ENCODE measurements around the gene PLCL2.

The PLCL2 gene

GRCh38 chr3:16884748-16885592 lies at the start of gene PLCL2:
TSS of gene PLCL2 (plus strand) at chr3:16884955. CDS start at chr3:16885040, 85 bp downstream.
- no peak for DNase-seq

- no peak for DNase-seq
Observed at GRCh38 chr3:16836505-16837237, 48.1 kb upstream of the PLCL2 start.

- no peak for DNase-seq
Observed at GRCh38 chr3:16837602-16838001, 47.2 kb upstream of the PLCL2 start.

GRCh38 chr3:16838561-16838960 lies 46.2 kb upstream of the PLCL2 start:
- DNase-seq: no peak

- DNase-seq: no peak
Observed at GRCh38 chr3:16839271-16840100, 45.3 kb upstream of the PLCL2 start.

GRCh38 chr3:16840101-16840424 lies 44.7 kb upstream of the PLCL2 start:
- DNase-seq: no peak

- no peak for DNase-seq
Observed at GRCh38 chr3:16841041-16841753, 43.6 kb upstream of the PLCL2 start.

- DNase-seq: no peak
Observed at GRCh38 chr3:16841904-16842271, 42.9 kb upstream of the PLCL2 start.

- DNase-seq: peak; percentile 50
Observed at GRCh38 chr3:16842272-16843270, 42.2 kb upstream of the PLCL2 start.

- no peak for DNase-seq
Observed at GRCh38 chr3:16844222-16844621, 40.5 kb upstream of the PLCL2 start.

GRCh38 chr3:16844791-16845190 lies 40.0 kb upstream of the PLCL2 start:
- no peak for DNase-seq

- DNase-seq: no peak
Observed at GRCh38 chr3:16846373-16847080, 38.2 kb upstream of the PLCL2 start.

- DNase-seq: no peak
Observed at GRCh38 chr3:16848007-16848406, 36.7 kb upstream of the PLCL2 start.

GRCh38 chr3:16849229-16849628 lies 35.5 kb upstream of the PLCL2 start:
- DNase-seq: peak; percentile 77

GRCh38 chr3:16849795-16850194 lies 35.0 kb upstream of the PLCL2 start:
- DNase-seq: no peak

- DNase-seq: no peak
Observed at GRCh38 chr3:16855497-16855896, 29.3 kb upstream of the PLCL2 start.

GRCh38 chr3:16860234-16860633 lies 24.5 kb upstream of the PLCL2 start:
- DNase-seq: no peak

- DNase-seq: no peak
Observed at GRCh38 chr3:16861432-16861831, 23.3 kb upstream of the PLCL2 start.

- no peak for DNase-seq
Observed at GRCh38 chr3:16864610-16865313, 20.0 kb upstream of the PLCL2 start.

GRCh38 chr3:16865335-16865734 lies 19.4 kb upstream of the PLCL2 start:
- no peak for DNase-seq

Measured in NCI-H774 (cell line).